ENCODE measurements around the gene TM4SF20. TPM values are rescaled to one million over a fixed set of nuclear protein-coding genes. Genes with fewer than 3 reads are reported as not detected.

TM4SF20 gene
- not detected for total RNA-seq
- polyA plus RNA-seq = not detected
- long read RNA-seq, donor 1 = 0 reads
- long read RNA-seq, donor 2 = 0 reads
- long read RNA-seq, donor 3 = 0 reads

- no peaks in the 10 kb centered on the region for H3K9me3 ChIP-seq
- H3K36me3 ChIP-seq = no peaks in the 10 kb centered on the region
- peaks cover 0 to 39% (median 16%) of the 10 kb centered on the region in 7 donors for H3K27me3 ChIP-seq
- intact Hi-C loops (cut with DNase I) = no loop called here
- peaks cover 0 to 13% (median 0%) of the 10 kb centered on the region in 9 donors for H3K4me1 ChIP-seq
- DNase-seq (no peak), ATAC-seq (no peak)
- WGBS, 2 donors = 75 to 91% methylated on average over 4 of the region's 4 CpGs
- TF ChIP-seq CTCF (IDR thresholded peaks at IDR 0.05) = no peak
- no peak within 1 kb of the TSS for H3K27ac ChIP-seq
- no peak within 1 kb of the TSS for H3K4me3 ChIP-seq
These were observed at the start of gene TM4SF20 for GRCh38 chr2:227379095-227379494. TM4SF20 (minus strand) TSS chr2:227379306; CDS start chr2:227379268, 38 bp downstream.

GRCh38 chr2:227428731-227429285 is 49.7 kb upstream of the TM4SF20 start:
- no peak for TF ChIP-seq CTCF (IDR thresholded peaks at IDR 0.05)
- H3K9me3 ChIP-seq = peaks cover 0 to 14% (median 8%) of the 10 kb centered on the region in 11 donors
- DNase-seq (no peak), ATAC-seq (no peak)
- H3K27ac ChIP-seq = no peak overlapping the region
- no peak overlapping the region for H3K4me3 ChIP-seq
- H3K36me3 ChIP-seq = no peaks in the 10 kb centered on the region
- intact Hi-C loops (cut with DNase I) = no loop called here
- H3K4me1 ChIP-seq = peaks cover 0 to 5% (median 0%) of the 10 kb centered on the region in 9 donors
- WGBS, 2 donors = 76% methylated on average over 8 of the region's 8 CpGs
- peaks cover 0 to 6% (median 0%) of the 10 kb centered on the region in 7 donors for H3K27me3 ChIP-seq

- Histone ChIP-seq H3K4me1 (peaks cover 0 to 2% (median 0%) of the 10 kb centered on the region in 9 donors), H3K27ac (no peak overlapping the region), H3K9me3 (no peaks in the 10 kb centered on the region), H3K27me3 (peaks cover 0 to 2% (median 0%) of the 10 kb centered on the region in 7 donors), H3K36me3 (no peaks in the 10 kb centered on the region), H3K4me3 (no peak overlapping the region)
- WGBS, 2 donors = 69 to 77% methylated on average over 10 of the region's 10 CpGs
- DNase-seq (no peak), ATAC-seq (no peak)
- intact Hi-C loops (cut with DNase I) = no loop called here
- TF ChIP-seq CTCF (IDR thresholded peaks at IDR 0.05) = no peak
These were observed 44.8 kb upstream of the TM4SF20 start for GRCh38 chr2:227423656-227424499.

- peaks cover 0 to 2% (median 0%) of the 10 kb centered on the region in 7 donors for H3K27me3 ChIP-seq
- peaks cover 0 to 20% (median 0%) of the 10 kb centered on the region in 9 donors for H3K4me1 ChIP-seq
- no peak overlapping the region for H3K27ac ChIP-seq
- no peak for TF ChIP-seq CTCF (IDR thresholded peaks at IDR 0.05)
- intact Hi-C loops (cut with DNase I) = no loop called here
- no peak for DNase-seq
- no peak overlapping the region for H3K4me3 ChIP-seq
- H3K36me3 ChIP-seq = no peaks in the 10 kb centered on the region
- WGBS, 2 donors = 87 to 93% methylated on average over 15 of the region's 15 CpGs
- no peak for ATAC-seq
- H3K9me3 ChIP-seq = no peaks in the 10 kb centered on the region
These were observed 41.3 kb upstream of the TM4SF20 start for GRCh38 chr2:227420087-227421052.

Data from heart right ventricle (tissue), 16 donors.